ENCODE measurements around the gene INAFM2. TPM values are rescaled to one million over a fixed set of nuclear protein-coding genes. Genes with fewer than 3 reads are reported as not detected.

INAFM2 gene
- total and polyA plus RNA-seq, 2 experiments from 2014 or later, result 18.1 to 32.7 TPM

GRCh38 chr15:40369971-40370370 lies 46.5 kb downstream of the INAFM2 start:
- TF ChIP-seq EZH2 (IDR thresholded peaks at IDR 0.05; ENCODE audit: low read depth, unreplicated experiment) (no peak), EZH2phosphoT487 (IDR thresholded peaks at IDR 0.05; ENCODE audit: unreplicated experiment) (no peak), CREB1 (CRISPR knock-in tag; IDR thresholded peaks at IDR 0.05; ENCODE audit: low read depth) (no peak), POLR2AphosphoS5 (IDR thresholded peaks at IDR 0.05; ENCODE audit: low read depth) (no peak), REST (IDR thresholded peaks at IDR 0.05; ENCODE audit: unreplicated experiment) (no peak), ZNF462 (CRISPR knock-in tag; IDR thresholded peaks at IDR 0.05) (no peak), ETS1 (IDR thresholded peaks at IDR 0.05) (no peak), CTCF (conservative IDR thresholded peaks at IDR 0.05; ENCODE audit: low read depth in 2 of 2) (no peak)
- Histone ChIP-seq H3F3A (replicated peaks; ENCODE audit: low read depth) (0 out of 2 replicates have a peak, but pooled peaks cover 3% of the 10 kb centered on the region), H3K9me2 (ENCODE audit: insufficient read depth) (no peaks in the 10 kb centered on the region), H3K4me3 (no peak overlapping the region), H3K27ac (ENCODE audit: low read depth) (no peak overlapping the region), H3K36me3 (ENCODE audit: insufficient read depth) (no peaks in the 10 kb centered on the region), H3K79me2 (replicated peaks; ENCODE audit: insufficient read depth) (no peaks in the 10 kb centered on the region), H3K4me2 (no peak overlapping the region), H2AFZ (no peak overlapping the region), H4K20me1 (replicated peaks; ENCODE audit: insufficient read depth) (no peaks in the 10 kb centered on the region), H3K4me1 (ENCODE audit: insufficient read depth) (peaks cover 19% of the 10 kb centered on the region), H3K27me3 (ENCODE audit: insufficient read depth) (peaks cover 28% of the 10 kb centered on the region)
- peaks cover 31% of the 10 kb centered on the region for H3K27me3 Mint-ChIP-seq (ENCODE audit: insufficient read depth, low read depth, poor library complexity)
- DNase-seq (ENCODE audit: low spot score) (no peak), ATAC-seq (no peak)
- H3K27ac Mint-ChIP-seq, result no peak overlapping the region
- H3K9me3 Mint-ChIP-seq, result peaks cover 2% of the 10 kb centered on the region; the same call in 1 of the 3 replicates
- H3K4me1 Mint-ChIP-seq, result peaks cover 27% of the 10 kb centered on the region
- H3K36me3 Mint-ChIP-seq (ENCODE audit: low read depth), result no peaks in the 10 kb centered on the region; the same call in 2 of the 3 replicates
- H3K4me3 Mint-ChIP-seq, result no peak overlapping the region

All from GM23338 (cell line).